AG10803 (cell line): ENCODE results near the gene AQP3.
"Not testable (repeated sequence)": the region's sequence is repeated elsewhere in the genome, so short reads cannot be mapped to it uniquely, and the experiment has no call there.

Experiments used
- DNase-seq: peaks from one replicate; pipeline ENCODE4 v3.0.0; 2010; ENCODE audit warnings: low read depth
- H3K4me3 ChIP-seq: 2 replicates; pipeline ENCODE4 v1.5.1; 2011; ENCODE audit warnings: mild to moderate bottlenecking, low read length, control low read depth
- CTCF ChIP-seq: conservative IDR thresholded peaks from 2 replicates; pipeline ENCODE4 v1.5.1; 2011; ENCODE audit warnings: mild to moderate bottlenecking, low read length, control low read depth, inconsistent platforms

Gene AQP3

GRCh38 chr9:33446946-33447798 lies at the start of gene AQP3:
AQP3 (minus strand) TSS chr9:33447593; CDS start chr9:33447530, 63 bp downstream.
- DNase-seq = peak; percentile 32
- H3K4me3 ChIP-seq = peak within 1 kb of the TSS; percentile 40

GRCh38 chr9:33493819-33494218 lies 46.4 kb upstream of the AQP3 start:
- not testable (repeated sequence) for H3K4me3 ChIP-seq, DNase-seq

More at GRCh38 chr9:33446946-33447798, at the start of gene AQP3:
- peak; percentile 18 for TF ChIP-seq CTCF

- no peak overlapping the region for H3K4me3 ChIP-seq
- no peak for TF ChIP-seq CTCF
- peak; percentile 82 for DNase-seq
These were observed 41.7 kb upstream of the AQP3 start for GRCh38 chr9:33489066-33489465.

- not testable (repeated sequence) for DNase-seq, H3K4me3 ChIP-seq
These were observed 37.9 kb upstream of the AQP3 start for GRCh38 chr9:33485312-33485711.

GRCh38 chr9:33480976-33481375 lies 33.6 kb upstream of the AQP3 start:
- no peak for TF ChIP-seq CTCF
- DNase-seq = no peak
- H3K4me3 ChIP-seq = no peak overlapping the region

GRCh38 chr9:33480106-33480505 lies 32.7 kb upstream of the AQP3 start:
- H3K4me3 ChIP-seq = no peak overlapping the region
- no peak for TF ChIP-seq CTCF
- DNase-seq = peak; percentile 16

GRCh38 chr9:33476503-33476902 lies 29.1 kb upstream of the AQP3 start:
- no peak for DNase-seq
- no peak overlapping the region for H3K4me3 ChIP-seq
- TF ChIP-seq CTCF = no peak

GRCh38 chr9:33475357-33475756 lies 28.0 kb upstream of the AQP3 start:
- H3K4me3 ChIP-seq = no peak overlapping the region
- TF ChIP-seq CTCF = no peak
- DNase-seq = no peak
